HepG2 (cell line): ENCODE results near the gene FAM117A. TPM values are rescaled to one million over a fixed set of nuclear protein-coding genes. Genes with fewer than 3 reads are reported as not detected.

Experiments used
- AHR ChIP-seq: IDR thresholded peaks from 2 replicates; pipeline ENCODE4 v1.6.1; 2018; ENCODE audit warnings: missing genetic modification reagents, missing compliant biosample characterization
- ATF7-NPFF ChIP-seq: sonication (generic); formaldehyde crosslinking; IDR thresholded peaks from 2 replicates; pipeline ENCODE4 v1.8.1; 2023; ENCODE audit warnings: mild to moderate bottlenecking, low read depth, missing genetic modification reagents, moderate library complexity
- BHLHE40 ChIP-seq: IDR thresholded peaks from 2 replicates; pipeline ENCODE4 v1.6.1; 2011; ENCODE audit warnings: low read length, improper control_type of control experiment
- LCORL ChIP-seq, 2 experiments: fragments of 450-650 bp in 1 of 2; sonication (generic) in 1 of 2; formaldehyde crosslinking in 1 of 2; IDR thresholded peaks; 2 replicates each; pipeline versions ENCODE4 v1.5.0 to v1.6.1; 2017 to 2020; ENCODE audit warnings: antibody characterized with exemption in 1 of 2, missing genetic modification reagents in 1 of 2
- NR2F2 ChIP-seq: IDR thresholded peaks from 2 replicates; pipeline ENCODE4 v1.6.1; 2012; ENCODE audit warnings: low read depth, inconsistent platforms, borderline replicate concordance
- NR2F6 ChIP-seq, 2 experiments: IDR thresholded peaks; 2 replicates each; pipeline ENCODE4 v1.6.1; 2016; ENCODE audit warnings: antibody characterized with exemption in 1 of 2, mild to moderate bottlenecking in 1 of 2
- RFXAP ChIP-seq: sonication (generic); formaldehyde crosslinking; IDR thresholded peaks from 2 replicates; pipeline ENCODE4 v1.4.0; 2020; ENCODE audit warnings: missing genetic modification reagents, borderline replicate concordance
- ZNF280B ChIP-seq: sonication (generic); formaldehyde crosslinking; IDR thresholded peaks from 2 replicates; pipeline ENCODE4 v1.5.0; 2020; ENCODE audit warnings: missing genetic modification reagents, mild to moderate bottlenecking, borderline replicate concordance
- ZNF280D ChIP-seq: sonication (generic); formaldehyde crosslinking; IDR thresholded peaks from 2 replicates; pipeline ENCODE4 v1.5.1; 2020; ENCODE audit warnings: mild to moderate bottlenecking, missing genetic modification reagents
- ZNF367 ChIP-seq: sonication (generic); formaldehyde crosslinking; IDR thresholded peaks from 2 replicates; pipeline ENCODE4 v1.4.0; 2020; ENCODE audit warnings: missing genetic modification reagents, borderline replicate concordance
- polyA plus RNA-seq, 8 experiments: library from polyadenylated mRNA; depleted of rRNA in 3 of 8; stranded (reverse) in 7 of 8; unstranded in 1 of 8; fragments of >200 nt; fragmentation: Illumina TruSeq in 4 of 8; extraction: Trizol in 4 of 8; gene quantifications; 2 replicates each; pipeline versions ENCODE4 v1.2.1 to v1.2.3, GENCODE V29; 2011 to 2016; ENCODE audit warnings: low read depth in 4 of 8, missing spikeins in 1 of 8, mixed read lengths in 1 of 8; ENCODE audit not compliant: insufficient read depth in 1 of 8
- total RNA-seq, 5 experiments: library from RNA; depleted of rRNA; stranded (reverse); fragments of >200 nt; fragmentation: Illumina TruSeq; extraction: Trizol; gene quantifications; 2 replicates each; pipeline ENCODE4 v1.2.3, GENCODE V29; 2016; ENCODE audit warnings: low read depth in 1 of 5
- TF ChIP-seq, protein P1 (sequence below): fragments of 450-650 bp; IDR thresholded peaks from 2 replicates; pipeline ENCODE4 v1.6.1; 2017
- TF ChIP-seq, protein P2 (sequence below): sonication (generic); formaldehyde crosslinking; IDR thresholded peaks from 2 replicates; pipeline ENCODE4 v1.4.0; 2020; ENCODE audit warnings: missing genetic modification reagents

Gene FAM117A
- total and polyA plus RNA-seq, 2 of the 13 experiments (the other 11 are each of a cell fraction or from before 2014, with no cell fraction given): 12.1 to 19.8 TPM

GRCh38 chr17:49734515-49735490, 29.1 kb downstream of the FAM117A start (continued):
- TF ChIP-seq ZNF280D (CRISPR knock-in tag) (peak; percentile 43; the same call in 1 of the 2 replicates), AHR (CRISPR knock-in tag) (no peak), NR2F6 (IDR thresholded peaks at IDR 0.05) (no peak), NR2F6 (CRISPR knock-in tag; IDR thresholded peaks at IDR 0.05) (0 out of 2 replicates have a peak, but pooled peaks have one; percentile 18), NR2F2 (no peak), BHLHE40 (no peak), RFXAP (CRISPR knock-in tag) (no peak), LCORL (IDR thresholded peaks at IDR 0.05) (no peak), LCORL (CRISPR knock-in tag; IDR thresholded peaks at IDR 0.05) (no peak), ATF7-NPFF (CRISPR knock-in tag) (no peak), ZNF280B (CRISPR knock-in tag) (no peak), ZNF367 (CRISPR knock-in tag) (no peak)
- TF ChIP-seq, protein P1, sequence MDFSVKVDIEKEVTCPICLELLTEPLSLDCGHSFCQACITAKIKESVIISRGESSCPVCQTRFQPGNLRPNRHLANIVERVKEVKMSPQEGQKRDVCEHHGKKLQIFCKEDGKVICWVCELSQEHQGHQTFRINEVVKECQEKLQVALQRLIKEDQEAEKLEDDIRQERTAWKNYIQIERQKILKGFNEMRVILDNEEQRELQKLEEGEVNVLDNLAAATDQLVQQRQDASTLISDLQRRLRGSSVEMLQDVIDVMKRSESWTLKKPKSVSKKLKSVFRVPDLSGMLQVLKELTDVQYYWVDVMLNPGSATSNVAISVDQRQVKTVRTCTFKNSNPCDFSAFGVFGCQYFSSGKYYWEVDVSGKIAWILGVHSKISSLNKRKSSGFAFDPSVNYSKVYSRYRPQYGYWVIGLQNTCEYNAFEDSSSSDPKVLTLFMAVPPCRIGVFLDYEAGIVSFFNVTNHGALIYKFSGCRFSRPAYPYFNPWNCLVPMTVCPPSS: no peak
- TF ChIP-seq, protein P2, sequence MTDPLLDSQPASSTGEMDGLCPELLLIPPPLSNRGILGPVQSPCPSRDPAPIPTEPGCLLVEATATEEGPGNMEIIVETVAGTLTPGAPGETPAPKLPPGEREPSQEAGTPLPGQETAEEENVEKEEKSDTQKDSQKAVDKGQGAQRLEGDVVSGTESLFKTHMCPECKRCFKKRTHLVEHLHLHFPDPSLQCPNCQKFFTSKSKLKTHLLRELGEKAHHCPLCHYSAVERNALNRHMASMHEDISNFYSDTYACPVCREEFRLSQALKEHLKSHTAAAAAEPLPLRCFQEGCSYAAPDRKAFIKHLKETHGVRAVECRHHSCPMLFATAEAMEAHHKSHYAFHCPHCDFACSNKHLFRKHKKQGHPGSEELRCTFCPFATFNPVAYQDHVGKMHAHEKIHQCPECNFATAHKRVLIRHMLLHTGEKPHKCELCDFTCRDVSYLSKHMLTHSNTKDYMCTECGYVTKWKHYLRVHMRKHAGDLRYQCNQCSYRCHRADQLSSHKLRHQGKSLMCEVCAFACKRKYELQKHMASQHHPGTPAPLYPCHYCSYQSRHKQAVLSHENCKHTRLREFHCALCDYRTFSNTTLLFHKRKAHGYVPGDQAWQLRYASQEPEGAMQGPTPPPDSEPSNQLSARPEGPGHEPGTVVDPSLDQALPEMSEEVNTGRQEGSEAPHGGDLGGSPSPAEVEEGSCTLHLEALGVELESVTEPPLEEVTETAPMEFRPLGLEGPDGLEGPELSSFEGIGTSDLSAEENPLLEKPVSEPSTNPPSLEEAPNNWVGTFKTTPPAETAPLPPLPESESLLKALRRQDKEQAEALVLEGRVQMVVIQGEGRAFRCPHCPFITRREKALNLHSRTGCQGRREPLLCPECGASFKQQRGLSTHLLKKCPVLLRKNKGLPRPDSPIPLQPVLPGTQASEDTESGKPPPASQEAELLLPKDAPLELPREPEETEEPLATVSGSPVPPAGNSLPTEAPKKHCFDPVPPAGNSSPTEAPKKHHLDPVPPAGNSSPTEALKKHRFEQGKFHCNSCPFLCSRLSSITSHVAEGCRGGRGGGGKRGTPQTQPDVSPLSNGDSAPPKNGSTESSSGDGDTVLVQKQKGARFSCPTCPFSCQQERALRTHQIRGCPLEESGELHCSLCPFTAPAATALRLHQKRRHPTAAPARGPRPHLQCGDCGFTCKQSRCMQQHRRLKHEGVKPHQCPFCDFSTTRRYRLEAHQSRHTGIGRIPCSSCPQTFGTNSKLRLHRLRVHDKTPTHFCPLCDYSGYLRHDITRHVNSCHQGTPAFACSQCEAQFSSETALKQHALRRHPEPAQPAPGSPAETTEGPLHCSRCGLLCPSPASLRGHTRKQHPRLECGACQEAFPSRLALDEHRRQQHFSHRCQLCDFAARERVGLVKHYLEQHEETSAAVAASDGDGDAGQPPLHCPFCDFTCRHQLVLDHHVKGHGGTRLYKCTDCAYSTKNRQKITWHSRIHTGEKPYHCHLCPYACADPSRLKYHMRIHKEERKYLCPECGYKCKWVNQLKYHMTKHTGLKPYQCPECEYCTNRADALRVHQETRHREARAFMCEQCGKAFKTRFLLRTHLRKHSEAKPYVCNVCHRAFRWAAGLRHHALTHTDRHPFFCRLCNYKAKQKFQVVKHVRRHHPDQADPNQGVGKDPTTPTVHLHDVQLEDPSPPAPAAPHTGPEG: no peak
